Esophagus muscularis mucosa (tissue), 4 donors: ENCODE results near the gene AP3S2. TPM values are rescaled to one million over a fixed set of nuclear protein-coding genes. Genes with fewer than 3 reads are reported as not detected.
A peak's percentile ranks its signal among the peaks of the same experiment; 100 is the strongest.

Experiments used
- DNase-seq: peaks from one replicate; pipeline ENCODE4 v3.0.0-alpha.2; 2017; ENCODE audit errors: extremely low spot score
- H3K27ac ChIP-seq, 4 donors: fragments of 200-600 bp; sonication (generic); replicated peaks in 1 of 4; 1 replicate in 3 of 4; 2 replicates in 1 of 4; pipeline ENCODE4 v1.5.1; 2016 to 2019; ENCODE audit warnings: mild to moderate bottlenecking in 1 of 4
- H3K27me3 ChIP-seq, 4 donors: fragments of 200-600 bp; sonication (generic); one replicate each; pipeline versions ENCODE4 v1.5.1 to v1.6.0; 2016 to 2019
- H3K36me3 ChIP-seq, 4 donors: fragments of 200-600 bp; sonication (generic); one replicate each; pipeline ENCODE4 v1.5.1; 2016 to 2019
- H3K4me1 ChIP-seq, 4 donors: fragments of 200-600 bp; sonication (generic); one replicate each; pipeline ENCODE4 v1.5.1; 2016 to 2019
- H3K4me3 ChIP-seq, 4 donors: fragments of 200-600 bp; sonication (generic); 1 replicate in 2 of 4; 2 replicates in 2 of 4; pipeline ENCODE4 v1.5.1; 2016 to 2019; ENCODE audit warnings: mild to moderate bottlenecking in 4 of 4, moderate library complexity in 1 of 4
- H3K9me3 ChIP-seq, 4 donors: fragments of 200-600 bp; sonication (generic); 1 replicate in 3 of 4; 2 replicates in 1 of 4; pipeline ENCODE4 v1.5.1; 2016 to 2019
- CTCF ChIP-seq, 3 experiments: fragments of 200-600 bp in 2 of 3; fragments of 450-650 bp in 1 of 3; sonication (generic) in 2 of 3; IDR thresholded peaks; one replicate each; pipeline ENCODE4 v1.5.1; 2017 to 2019; ENCODE audit warnings: antibody characterized with exemption in 3 of 3, mild to moderate bottlenecking in 2 of 3, moderate library complexity in 1 of 3
- EP300 ChIP-seq: sonication (generic); formaldehyde crosslinking; IDR thresholded peaks from one replicate; pipeline ENCODE4 v1.6.1; 2017; ENCODE audit warnings: antibody characterized with exemption
- POLR2A ChIP-seq: fragments of 450-650 bp; IDR thresholded peaks from one replicate; pipeline ENCODE4 v1.6.1; 2017; ENCODE audit warnings: antibody characterized with exemption, moderate library complexity, mild to moderate bottlenecking, low read depth
- POLR2AphosphoS5 ChIP-seq, 2 donors: sonication (generic); formaldehyde crosslinking; IDR thresholded peaks; one replicate each; pipeline ENCODE4 v1.6.1; 2017; ENCODE audit warnings: antibody characterized with exemption in 2 of 2
- WGBS: methylation state at CpG from one replicate; pipeline ENCODE4 v1.1.5; 2018; 5-methylcytosine and 5-hydroxymethylcytosine counted together
- intact Hi-C: fragments of 100-400 bp; cut with DNase I; formaldehyde crosslinking; loops from one replicate; pipeline ENCODE4 v1.15.1; 2023
- total RNA-seq, 4 donors: library from RNA; depleted of rRNA; stranded (reverse); fragments of >200 nt; gene quantifications; one replicate each; pipeline versions ENCODE4 v1.1.0 to v1.2.1, GENCODE V29; 2016

Gene AP3S2
- total RNA-seq, 4 donors from 2014 or later: 26.8 to 43.2 (median 37.3) TPM

- peak overlapping the region in 2 of 4 donors; percentile 51 to 63 for H3K27ac ChIP-seq
- peaks cover 10 to 60% (median 24%) of the 10 kb centered on the region in 4 donors for H3K27me3 ChIP-seq
- peak overlapping the region; percentile 53 to 62 (median 56) for H3K4me3 ChIP-seq
- no peak for DNase-seq
- TF ChIP-seq POLR2AphosphoS5 (IDR thresholded peaks at IDR 0.05) (no peak), CTCF (IDR thresholded peaks at IDR 0.05) (no peak), POLR2A (no peak), EP300 (no peak)
- no peaks in the 10 kb centered on the region for H3K36me3 ChIP-seq
- intact Hi-C loops: no loop called here
- H3K4me1 ChIP-seq: peaks cover 11 to 34% (median 25%) of the 10 kb centered on the region in 4 donors
- WGBS: 78% methylated on average over 2 of the region's 13 CpGs
- H3K9me3 ChIP-seq: peaks cover 0 to 10% (median 6%) of the 10 kb centered on the region in 4 donors
Observed at GRCh38 chr15:89813381-89814111, 80.2 kb downstream of the AP3S2 start.

GRCh38 chr15:89812847-89813320, 80.9 kb downstream of the AP3S2 start:
- Histone ChIP-seq H3K9me3 (peaks cover 0 to 10% (median 6%) of the 10 kb centered on the region in 4 donors), H3K4me1 (peaks cover 11 to 34% (median 25%) of the 10 kb centered on the region in 4 donors), H3K4me3 (peak overlapping the region in 3 of 4 donors; percentile 53 to 62 (median 56)), H3K27me3 (peaks cover 10 to 53% (median 24%) of the 10 kb centered on the region in 4 donors), H3K27ac (peak overlapping the region in 2 of 4 donors; percentile 51 to 63), H3K36me3 (no peaks in the 10 kb centered on the region)
- no CpG with 5 or more reads among the region's 7 CpGs for WGBS
- intact Hi-C loops: no loop called here
- TF ChIP-seq POLR2AphosphoS5 (IDR thresholded peaks at IDR 0.05) (no peak), EP300 (no peak), POLR2A (no peak), CTCF (IDR thresholded peaks at IDR 0.05) (no peak)
- DNase-seq: no peak

GRCh38 chr15:89812011-89812846, 81.6 kb downstream of the AP3S2 start:
- Histone ChIP-seq H3K4me1 (peaks cover 11 to 34% (median 25%) of the 10 kb centered on the region in 4 donors), H3K27me3 (peaks cover 10 to 47% (median 24%) of the 10 kb centered on the region in 4 donors), H3K9me3 (peaks cover 0 to 10% (median 6%) of the 10 kb centered on the region in 4 donors), H3K36me3 (no peaks in the 10 kb centered on the region), H3K27ac (peak overlapping the region in 2 of 4 donors; percentile 52 to 53), H3K4me3 (no peak overlapping the region)
- no peak for DNase-seq
- no CpG with 5 or more reads among the region's 8 CpGs for WGBS
- intact Hi-C loops: no loop called here
- TF ChIP-seq POLR2A (no peak), POLR2AphosphoS5 (IDR thresholded peaks at IDR 0.05) (peak; percentile 28 to 53)

- H3K36me3 ChIP-seq: no peaks in the 10 kb centered on the region
- intact Hi-C loops: no loop called here
- TF ChIP-seq POLR2AphosphoS5 (IDR thresholded peaks at IDR 0.05) (no peak), CTCF (IDR thresholded peaks at IDR 0.05) (no peak), EP300 (no peak), POLR2A (no peak)
- no peak overlapping the region for H3K27ac ChIP-seq
- H3K27me3 ChIP-seq: peaks cover 10 to 33% (median 20%) of the 10 kb centered on the region in 4 donors
- H3K4me3 ChIP-seq: no peak overlapping the region
- peaks cover 0 to 7% (median 5%) of the 10 kb centered on the region in 4 donors for H3K9me3 ChIP-seq
- peaks cover 11 to 34% (median 25%) of the 10 kb centered on the region in 4 donors for H3K4me1 ChIP-seq
- DNase-seq: no peak
- 96% methylated on average over 7 of the region's 7 CpGs for WGBS
Observed at GRCh38 chr15:89810837-89811236, 83.0 kb downstream of the AP3S2 start.

GRCh38 chr15:89809787-89810148, 84.0 kb downstream of the AP3S2 start:
- TF ChIP-seq CTCF (IDR thresholded peaks at IDR 0.05): no peak
- TF ChIP-seq POLR2AphosphoS5 (IDR thresholded peaks at IDR 0.05): no peak
- no peak for TF ChIP-seq POLR2A
- no peak for TF ChIP-seq EP300
- Histone ChIP-seq H3K27ac (no peak overlapping the region), H3K4me1 (peaks cover 6 to 30% (median 20%) of the 10 kb centered on the region in 4 donors), H3K36me3 (no peaks in the 10 kb centered on the region), H3K4me3 (no peak overlapping the region), H3K9me3 (no peaks in the 10 kb centered on the region), H3K27me3 (peaks cover 8 to 22% (median 10%) of the 10 kb centered on the region in 4 donors)
- WGBS: 99% methylated on average over 5 of the region's 5 CpGs
- DNase-seq: no peak
- intact Hi-C loops: no loop called here
